Spleen (tissue), 11 donors: ENCODE data around the gene NYAP1. TPM values are rescaled to one million over a fixed set of nuclear protein-coding genes. Genes with fewer than 3 reads are reported as not detected.
A peak's percentile ranks its signal among the peaks of the same experiment; 100 is the strongest.
"Not testable (repeated sequence)": the region's sequence is repeated elsewhere in the genome, so short reads cannot be mapped to it uniquely, and the experiment has no call there.

Experiments used
- DNase-seq: peaks from one replicate; pipeline ENCODE4 v3.0.0-alpha.2; 2020
- H3K27ac ChIP-seq, 8 donors: fragments of 200-600 bp; sonication (generic) in 7 of 8; 1 replicate in 4 of 8; 2 replicates in 4 of 8; pipeline versions ENCODE4 v1.5.0 to v1.8.0; 2016 to 2021; ENCODE audit warnings: inconsistent platforms in 4 of 8, mild to moderate bottlenecking in 4 of 8, moderate library complexity in 1 of 8
- H3K27me3 ChIP-seq, 7 donors: fragments of 200-600 bp; sonication (generic) in 6 of 7; replicated peaks in 1 of 7; 1 replicate in 4 of 7; 2 replicates in 3 of 7; pipeline versions ENCODE4 v1.5.0 to v1.8.0; 2016 to 2021; ENCODE audit warnings: inconsistent platforms in 3 of 7, mild to moderate bottlenecking in 1 of 7
- H3K36me3 ChIP-seq, 6 donors: fragments of 200-600 bp; sonication (generic) in 5 of 6; 1 replicate in 4 of 6; 2 replicates in 2 of 6; pipeline versions ENCODE4 v1.5.0 to v1.8.0; 2016 to 2021; ENCODE audit warnings: inconsistent platforms in 2 of 6
- H3K4me1 ChIP-seq, 6 donors: fragments of 200-600 bp; sonication (generic) in 5 of 6; 1 replicate in 3 of 6; 2 replicates in 3 of 6; pipeline versions ENCODE4 v1.5.0 to v1.8.0; 2016 to 2021; ENCODE audit warnings: inconsistent platforms in 3 of 6
- H3K4me3 ChIP-seq, 8 donors: fragments of 200-600 bp; sonication (generic) in 7 of 8; 1 replicate in 4 of 8; 2 replicates in 4 of 8; pipeline versions ENCODE4 v1.5.0 to v1.8.0; 2016 to 2021; ENCODE audit warnings: inconsistent platforms in 4 of 8, mild to moderate bottlenecking in 4 of 8, moderate library complexity in 2 of 8
- H3K9me3 ChIP-seq, 8 donors: fragments of 200-600 bp; sonication (generic) in 7 of 8; 1 replicate in 4 of 8; 2 replicates in 4 of 8; pipeline versions ENCODE4 v1.5.0 to v1.8.0; 2016 to 2021; ENCODE audit warnings: inconsistent platforms in 4 of 8
- POLR2A ChIP-seq, 3 donors: fragments of 450-650 bp; IDR thresholded peaks; one replicate each; pipeline ENCODE4 v1.5.1; 2017; ENCODE audit warnings: antibody characterized with exemption in 3 of 3, mild to moderate bottlenecking in 1 of 3
- POLR2AphosphoS5 ChIP-seq, 3 donors: sonication (generic); formaldehyde crosslinking; IDR thresholded peaks; one replicate each; pipeline ENCODE4 v1.5.1; 2017; ENCODE audit warnings: antibody characterized with exemption in 3 of 3
- WGBS, 5 donors: extraction: QIAGEN DNeasy Blood & Tissue Kit in 3 of 5; methylation state at CpG; one replicate each; pipeline versions ENCODE4 v1.1.5 to v1.1.7; 2013 to 2018; 5-methylcytosine and 5-hydroxymethylcytosine counted together
- intact Hi-C: fragments of 100-400 bp; cut with DNase I; formaldehyde crosslinking; loops from one replicate; pipeline ENCODE4 v1.15.0; 2023; ENCODE audit warnings: low total_unique reads
- polyA plus RNA-seq, 3 donors: library from polyadenylated mRNA; stranded (reverse); fragments of 200-250 nt; gene quantifications; one replicate each; pipeline ENCODE4 v1.2.1, GENCODE V29; 2013
- total RNA-seq, 7 donors: library from RNA; depleted of rRNA in 3 of 7; stranded (reverse); fragments of >200 nt in 3 of 7; fragmentation: NEBNext Ultra II Directional in 4 of 7; extraction: Animal tissue kit (Norgen Biotek cat#: 25700) in 4 of 7; gene quantifications; one replicate each; pipeline versions ENCODE4 v1.1.0 to v1.2.1, GENCODE V29; 2016 to 2021
- TF ChIP-seq, protein P1 (sequence below), 11 experiments: fragments of 200-600 bp in 7 of 11; fragments of 450-650 bp in 4 of 11; sonication (generic) in 4 of 11; IDR thresholded peaks in 8 of 11; conservative IDR thresholded peaks in 3 of 11; 1 replicate in 7 of 11; 2 replicates in 4 of 11; pipeline versions ENCODE4 v1.4.0 to v1.8.0; 2016 to 2021; ENCODE audit warnings: antibody characterized with exemption in 11 of 11, inconsistent platforms in 4 of 11, mild to moderate bottlenecking in 1 of 11
- donor health status: healthy with polysubstance abuse.
- donor health status: DM: no; HTN: no; CAD: no; lungs with moderate emphysema.
- donor health status: DM: no; HTN: no; CAD: no.
- donor health status: Bipolar disorder and iron deficiency.
- donor health status: healthy.
- donor health status: DM: no; HTN: no; CAD: no.
- donor health status: DM: yes; HTN: yes; CAD: no.

NYAP1 gene
- total and polyA plus RNA-seq, 10 donors: 0.07 to 2.1 (median 0.70) TPM; not detected in 1

DNA sequence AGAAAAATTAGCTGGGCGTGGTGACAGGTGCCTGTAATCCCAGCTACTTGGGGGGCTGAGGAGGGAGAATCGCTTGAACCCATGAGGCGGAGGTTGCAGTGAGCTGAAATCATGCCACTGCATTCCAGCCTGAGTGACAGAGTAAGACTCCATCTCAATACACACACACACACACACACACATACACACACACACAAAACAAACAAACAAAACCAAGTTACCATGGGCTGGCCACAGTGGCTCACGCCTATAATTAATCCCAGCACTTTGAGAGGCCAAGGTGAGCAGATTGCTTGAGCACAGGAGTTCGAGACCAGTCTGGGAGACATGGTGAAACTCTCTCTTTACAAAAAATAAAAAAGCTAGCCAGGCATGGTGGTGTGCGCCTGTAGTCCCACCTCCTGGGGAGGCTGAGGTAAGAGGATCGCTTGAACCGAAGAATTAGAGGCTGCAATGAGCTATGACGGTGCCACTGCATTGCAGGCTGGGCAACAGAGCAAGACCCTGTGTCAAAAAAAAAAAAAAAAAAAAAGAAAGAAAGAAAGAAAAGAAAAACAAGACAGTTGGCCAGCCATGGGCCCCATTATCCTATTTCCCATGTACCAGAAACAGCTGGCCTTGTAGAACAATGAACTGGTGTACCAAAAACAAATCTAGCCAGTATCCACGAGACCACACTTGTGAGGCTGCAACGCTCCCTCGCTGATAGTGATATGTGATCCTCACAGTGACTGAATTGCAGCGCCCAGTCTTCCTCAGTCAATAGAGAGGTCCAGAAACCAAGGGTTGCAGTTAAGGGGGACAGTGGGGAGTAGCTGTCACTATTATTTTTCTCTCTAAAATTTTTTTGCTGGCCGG lies 48.7 kb downstream of the NYAP1 start:
- Histone ChIP-seq H3K27me3 (no peaks in the 10 kb centered on the region), H3K4me1 (no peaks in the 10 kb centered on the region), H3K9me3 (no peaks in the 10 kb centered on the region), H3K27ac (no peak overlapping the region), H3K36me3 (no peaks in the 10 kb centered on the region), H3K4me3 (no peak overlapping the region)
- TF ChIP-seq, protein P1, sequence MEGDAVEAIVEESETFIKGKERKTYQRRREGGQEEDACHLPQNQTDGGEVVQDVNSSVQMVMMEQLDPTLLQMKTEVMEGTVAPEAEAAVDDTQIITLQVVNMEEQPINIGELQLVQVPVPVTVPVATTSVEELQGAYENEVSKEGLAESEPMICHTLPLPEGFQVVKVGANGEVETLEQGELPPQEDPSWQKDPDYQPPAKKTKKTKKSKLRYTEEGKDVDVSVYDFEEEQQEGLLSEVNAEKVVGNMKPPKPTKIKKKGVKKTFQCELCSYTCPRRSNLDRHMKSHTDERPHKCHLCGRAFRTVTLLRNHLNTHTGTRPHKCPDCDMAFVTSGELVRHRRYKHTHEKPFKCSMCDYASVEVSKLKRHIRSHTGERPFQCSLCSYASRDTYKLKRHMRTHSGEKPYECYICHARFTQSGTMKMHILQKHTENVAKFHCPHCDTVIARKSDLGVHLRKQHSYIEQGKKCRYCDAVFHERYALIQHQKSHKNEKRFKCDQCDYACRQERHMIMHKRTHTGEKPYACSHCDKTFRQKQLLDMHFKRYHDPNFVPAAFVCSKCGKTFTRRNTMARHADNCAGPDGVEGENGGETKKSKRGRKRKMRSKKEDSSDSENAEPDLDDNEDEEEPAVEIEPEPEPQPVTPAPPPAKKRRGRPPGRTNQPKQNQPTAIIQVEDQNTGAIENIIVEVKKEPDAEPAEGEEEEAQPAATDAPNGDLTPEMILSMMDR (IDR thresholded peaks at IDR 0.05 in 8 of 11, conservative IDR thresholded peaks at IDR 0.05 in 3 of 11): no peak
- TF ChIP-seq POLR2A (IDR thresholded peaks at IDR 0.05) (no peak), POLR2AphosphoS5 (IDR thresholded peaks at IDR 0.05) (no peak)
- no peak for DNase-seq
- WGBS, 5 donors: 88 to 93% (median 92%) methylated on average over 14 of the region's 14 CpGs
- intact Hi-C loops: no loop called here

DNA sequence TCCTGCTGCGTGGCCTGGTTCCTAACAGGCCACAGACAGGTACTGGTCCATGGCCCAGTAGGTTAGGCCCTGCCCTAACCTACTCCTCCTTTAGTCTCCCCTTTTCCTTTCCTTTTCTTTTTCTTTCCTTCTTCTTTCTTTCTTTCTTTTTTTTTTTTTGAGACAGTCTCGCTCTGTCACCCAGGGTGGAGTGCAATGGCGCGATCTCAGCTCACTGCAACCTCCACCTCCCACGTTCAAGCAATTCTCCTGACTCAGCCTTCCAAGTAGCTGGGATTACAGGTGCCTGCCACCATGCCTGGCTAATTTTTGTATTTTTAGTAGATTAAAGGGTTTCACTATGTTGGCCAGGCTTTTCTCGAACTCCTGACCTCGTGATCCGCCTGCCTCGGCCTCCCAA lies 52.3 kb downstream of the NYAP1 start:
- H3K36me3 ChIP-seq, H3K27me3 ChIP-seq, DNase-seq, H3K4me3 ChIP-seq, H3K27ac ChIP-seq, intact Hi-C loops, H3K9me3 ChIP-seq: not testable (repeated sequence)
- 92 to 97% (median 95%) methylated on average over 9 of the region's 9 CpGs for WGBS, 5 donors
- peaks cover 13 to 30% (median 21%) of the 10 kb centered on the region in 6 donors for H3K4me1 ChIP-seq

DNA sequence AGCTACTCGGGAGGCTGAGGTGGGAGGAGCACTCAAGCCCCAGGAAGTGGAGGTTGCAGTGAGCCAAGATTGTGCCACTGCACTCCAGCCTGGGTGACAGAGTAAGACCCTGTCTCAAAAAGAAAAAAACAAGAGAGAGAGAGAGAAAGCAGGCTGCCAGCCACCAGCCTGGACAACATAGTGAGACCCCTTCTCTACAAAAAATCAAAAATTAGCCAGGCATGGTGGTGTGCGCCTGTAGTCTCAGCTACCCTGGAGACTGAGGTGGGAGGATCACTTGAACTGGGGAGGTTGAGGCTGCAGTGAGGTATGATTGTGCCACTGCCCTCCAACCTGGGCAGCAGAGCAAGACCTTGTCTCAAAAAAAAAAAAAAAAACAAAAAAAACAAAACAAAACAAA lies 53.0 kb downstream of the NYAP1 start:
- DNase-seq, H3K9me3 ChIP-seq, H3K27ac ChIP-seq, H3K27me3 ChIP-seq, H3K4me3 ChIP-seq, H3K36me3 ChIP-seq, intact Hi-C loops: not testable (repeated sequence)
- 79 to 93% (median 82%) methylated on average over 2 of the region's 2 CpGs for WGBS, 5 donors
- peaks cover 13 to 37% (median 28%) of the 10 kb centered on the region in 6 donors for H3K4me1 ChIP-seq

DNA sequence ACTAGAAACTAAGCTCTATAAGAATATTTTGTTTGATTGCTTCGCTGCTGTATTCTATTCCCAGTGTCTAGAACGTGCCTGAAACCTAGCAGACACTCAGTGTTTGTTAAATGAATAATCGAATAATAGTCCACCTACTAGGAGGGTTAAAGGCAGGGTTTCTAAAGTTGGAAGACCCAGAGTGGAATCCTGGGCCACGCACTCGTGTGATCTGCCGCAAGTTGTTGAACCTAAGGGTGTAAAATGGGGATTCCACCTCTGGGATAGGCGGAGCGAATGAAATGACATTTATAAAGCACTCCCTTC lies 54.6 kb downstream of the NYAP1 start:
- DNase-seq: no peak
- peaks cover 20 to 53% (median 42%) of the 10 kb centered on the region in 6 donors for H3K4me1 ChIP-seq
- no peaks in the 10 kb centered on the region for H3K27me3 ChIP-seq
- no peaks in the 10 kb centered on the region for H3K9me3 ChIP-seq
- no peaks in the 10 kb centered on the region for H3K36me3 ChIP-seq
- peak overlapping the region in 6 of 8 donors; percentile 54 to 86 (median 68) for H3K27ac ChIP-seq
- 7 to 12% (median 10%) methylated on average over 8 of the region's 8 CpGs for WGBS, 5 donors
- intact Hi-C loops: no loop called here
- peak overlapping the region in 7 of 8 donors; percentile 18 to 98 (median 94) for H3K4me3 ChIP-seq
- TF ChIP-seq, protein P1 (IDR thresholded peaks at IDR 0.05 in 8 of 11, conservative IDR thresholded peaks at IDR 0.05 in 3 of 11): no peak
- no peak for TF ChIP-seq POLR2AphosphoS5 (IDR thresholded peaks at IDR 0.05)
- no peak for TF ChIP-seq POLR2A (IDR thresholded peaks at IDR 0.05)

DNA sequence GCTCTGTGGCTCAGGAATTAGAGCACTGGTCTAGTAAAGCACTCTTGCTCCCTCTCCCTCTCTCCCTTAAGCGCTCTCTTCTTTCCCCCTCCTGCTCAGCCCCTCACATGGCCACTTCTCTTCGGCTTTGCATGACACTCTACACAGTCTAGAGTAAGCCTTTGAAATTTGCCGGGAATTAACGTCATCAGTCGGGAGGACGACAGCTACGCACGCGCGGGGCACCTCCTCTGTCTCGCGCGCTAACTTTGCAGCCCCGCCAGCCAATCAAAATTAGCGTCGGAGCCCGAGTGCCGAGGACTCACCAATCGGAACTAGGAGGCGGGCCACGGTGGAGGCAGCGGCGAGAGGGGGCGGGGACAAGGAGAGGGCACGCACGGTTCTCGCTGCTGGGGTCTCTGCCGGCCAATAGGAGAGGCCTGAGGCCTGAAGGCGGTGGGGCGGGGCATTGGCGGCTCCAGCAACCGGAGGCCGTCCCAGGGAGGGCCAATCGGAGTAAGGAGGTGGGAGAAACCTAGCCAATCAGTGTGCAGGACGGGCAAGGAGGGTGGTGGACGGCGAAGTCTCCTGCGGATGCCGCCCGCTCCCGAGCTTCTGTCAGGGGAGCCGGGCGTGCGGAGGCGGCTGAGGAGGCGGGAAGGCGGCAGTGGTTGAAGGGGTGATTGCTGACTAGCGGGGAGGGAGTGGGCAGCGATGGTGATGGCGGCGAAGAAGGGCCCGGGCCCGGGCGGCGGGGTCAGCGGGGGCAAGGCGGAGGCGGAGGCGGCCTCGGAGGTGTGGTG lies 55.1 kb downstream of the NYAP1 start, which contains the start of gene AGFG2:
Gene AGFG2, plus strand, starts transcription at position 550 of the 782 bp plus-strand sequence. Its CDS starts 144 bp downstream, at position 694.
- H3K27ac ChIP-seq: peak within 1 kb of the TSS; percentile 54 to 89 (median 80)
- WGBS, 5 donors: 0% methylated on average over 59 to 60 of the region's 60 CpGs

More for the DNA sequence above, 55.1 kb downstream of the NYAP1 start, which contains the start of gene AGFG2:
- Histone ChIP-seq H3K9me3 (no peaks in the 10 kb centered on the region), H3K4me1 (peaks cover 21 to 58% (median 48%) of the 10 kb centered on the region in 6 donors), H3K36me3 (no peaks in the 10 kb centered on the region), H3K4me3 (peak within 1 kb of the TSS; percentile 89 to 98 (median 96)), H3K27me3 (no peaks in the 10 kb centered on the region)
- TF ChIP-seq, protein P1 (IDR thresholded peaks at IDR 0.05 in 8 of 11, conservative IDR thresholded peaks at IDR 0.05 in 3 of 11): peak in 3 of 11 experiments; percentile 28 to 49 (median 37)
- TF ChIP-seq POLR2AphosphoS5 (IDR thresholded peaks at IDR 0.05): peak; percentile 93 to 98 (median 95)
- TF ChIP-seq POLR2A (IDR thresholded peaks at IDR 0.05): peak in 1 of 3 donors; percentile 73
- intact Hi-C loops: no loop called here
- peak; percentile 100 for DNase-seq
